Stimulated activated CD8-positive, alpha-beta memory T cell treated with anti-CD3 and anti-CD28 coated beads, Interleukin-12 subunit alpha, Interleukin-12 subunit beta, amount 100 ng/mL, for 24 hours (primary cell): ENCODE measurements around the gene CBX4.

Experiments used
- DNase-seq: peaks from one replicate; pipeline ENCODE4 v3.0.0-alpha.2; 2020; ENCODE audit errors: extremely low read depth

CBX4 gene

DNA sequence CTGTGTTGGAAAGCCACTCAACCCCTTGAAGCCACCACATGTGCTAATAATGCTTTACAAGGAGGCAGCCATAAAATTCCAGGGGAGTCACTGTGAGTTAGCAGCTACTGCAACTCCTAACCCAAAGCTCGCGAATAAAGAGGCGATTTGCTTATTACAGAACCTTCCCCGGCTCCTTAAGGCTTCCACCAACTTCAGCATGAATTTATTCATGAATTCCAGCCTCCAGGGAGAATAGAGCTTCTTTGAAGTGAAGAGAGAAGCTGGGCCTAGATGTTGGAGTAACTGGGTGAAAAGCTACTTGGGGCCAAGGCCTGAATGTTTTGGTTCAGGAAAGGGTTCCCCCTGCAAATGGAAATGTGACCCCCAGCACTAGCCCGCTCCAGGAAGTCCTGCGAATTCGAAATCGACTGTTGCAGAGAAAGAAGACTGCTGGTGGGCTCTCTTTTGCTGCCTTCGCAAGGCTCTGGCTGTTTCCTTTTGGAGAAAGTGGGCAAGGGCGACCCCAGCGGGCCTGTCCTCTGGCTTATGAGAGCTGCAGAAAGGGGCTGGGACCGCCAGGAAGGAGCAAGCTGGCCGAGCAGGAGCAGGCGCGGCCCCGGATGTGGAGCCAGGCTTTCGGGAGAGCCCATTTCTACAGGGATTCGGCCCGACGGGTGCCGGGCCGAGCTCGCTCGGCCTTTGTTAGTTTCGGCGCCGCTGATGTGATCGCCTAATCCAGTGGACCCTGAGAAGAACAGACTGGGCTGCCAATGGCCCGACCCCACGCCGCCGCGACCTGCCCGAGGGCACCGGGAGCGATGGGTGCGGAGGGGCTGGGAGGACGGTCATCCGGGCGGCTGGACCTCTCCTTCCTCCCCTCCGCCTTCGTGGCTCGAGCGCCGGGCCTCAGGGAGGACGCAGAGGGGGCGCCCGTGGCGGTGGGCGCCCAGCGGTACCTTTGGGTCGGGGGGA is 50.0 kb downstream of the CBX4 start:
- no peak for DNase-seq

DNA sequence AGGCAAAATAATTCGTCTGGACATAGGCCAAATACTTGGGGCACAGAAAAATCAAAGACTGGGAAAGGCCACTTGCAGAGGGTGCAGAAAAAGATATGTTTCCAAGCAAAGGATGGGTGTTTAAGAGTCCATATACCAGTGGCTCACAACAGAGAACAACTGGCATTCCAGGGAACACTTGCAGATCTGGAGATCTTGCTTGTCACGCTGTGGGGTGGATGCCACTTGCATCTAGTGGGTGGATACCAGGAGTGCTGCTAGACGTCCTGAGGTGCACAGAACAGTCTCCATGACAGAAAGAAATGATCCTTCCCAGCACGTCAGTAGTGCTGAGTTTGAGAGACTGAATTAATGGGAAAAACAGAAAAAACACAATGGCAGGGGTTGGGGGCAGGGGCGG is 50.8 kb downstream of the CBX4 start:
- no peak for DNase-seq

DNA sequence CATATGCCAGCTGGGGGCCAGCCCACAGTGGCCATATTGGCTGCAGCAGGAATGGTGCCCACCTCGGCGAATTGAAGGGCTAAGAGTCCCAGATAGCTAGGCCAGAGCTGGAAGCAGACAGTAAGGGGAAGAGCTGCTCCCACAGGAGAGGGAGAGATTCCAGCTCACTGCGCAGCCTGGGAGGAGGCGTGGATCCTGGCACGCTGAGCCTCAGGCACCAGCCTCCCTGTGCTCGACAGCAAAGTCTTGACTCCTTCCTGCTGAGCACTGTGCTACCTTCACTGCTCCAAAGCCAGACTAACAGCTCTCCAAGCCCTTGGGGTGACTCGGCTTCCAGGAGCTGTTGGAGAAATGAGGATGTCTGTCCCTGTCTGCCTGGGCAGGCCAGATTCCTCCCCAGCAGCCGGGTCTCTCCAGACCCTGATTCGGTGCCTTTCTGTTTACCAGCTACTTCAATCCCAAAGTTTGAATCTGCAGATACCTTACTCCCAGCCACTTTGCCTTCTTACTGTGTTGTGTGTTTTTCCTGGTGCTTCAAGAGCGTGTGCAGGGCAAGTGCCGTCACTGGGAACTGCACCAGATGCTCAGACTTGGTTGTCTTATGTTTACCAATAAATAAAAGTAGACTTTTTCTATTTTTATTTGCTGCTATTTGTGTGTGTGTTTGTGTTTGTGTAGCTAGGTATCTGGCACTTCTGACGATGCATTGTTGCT is 52.2 kb downstream of the CBX4 start:
- no peak for DNase-seq

DNA sequence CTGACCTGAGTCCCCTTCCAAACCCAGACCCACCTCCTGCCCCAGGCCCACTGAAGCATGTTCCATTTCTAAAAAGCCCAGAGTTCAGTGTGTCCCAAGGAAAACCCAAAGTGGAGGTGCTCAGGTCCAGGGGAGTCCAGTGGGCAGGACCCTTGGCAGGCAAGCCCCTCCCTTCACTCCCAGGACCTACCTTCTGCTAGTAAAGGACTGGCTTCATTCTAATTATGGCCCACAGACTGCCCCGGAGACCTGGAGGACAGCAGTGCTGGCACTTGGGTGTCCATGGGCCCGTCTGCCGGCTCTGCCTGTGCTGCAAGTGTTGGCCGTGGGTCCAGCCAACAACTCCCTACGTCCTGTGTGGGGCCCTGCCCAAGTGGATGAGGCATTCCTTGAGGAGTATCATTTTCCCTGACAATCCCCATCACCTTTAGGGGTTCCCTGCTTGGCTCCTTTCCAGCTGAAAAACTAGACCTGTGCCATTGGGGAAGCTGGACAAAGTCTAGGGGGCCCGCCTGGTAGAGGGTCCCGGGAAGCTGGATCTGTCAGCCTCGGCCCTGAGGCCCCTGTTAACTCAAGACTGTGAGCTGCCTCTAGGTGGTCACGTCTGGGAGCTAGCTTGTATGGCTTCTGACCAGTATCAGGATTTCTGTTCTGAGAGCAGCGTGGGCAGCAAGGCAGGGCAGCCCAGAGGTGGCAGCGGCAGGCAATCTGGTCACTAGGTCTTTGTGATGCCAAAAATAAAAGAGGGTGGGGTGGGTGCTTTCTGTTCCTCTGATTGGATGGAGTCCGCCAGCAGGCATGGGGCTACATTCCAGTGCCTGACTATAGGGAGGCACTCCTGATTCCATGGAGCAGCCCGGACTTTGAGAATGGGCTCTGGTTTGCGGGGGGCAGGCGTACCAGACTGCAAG is 53.1 kb downstream of the CBX4 start:
- DNase-seq = no peak

DNA sequence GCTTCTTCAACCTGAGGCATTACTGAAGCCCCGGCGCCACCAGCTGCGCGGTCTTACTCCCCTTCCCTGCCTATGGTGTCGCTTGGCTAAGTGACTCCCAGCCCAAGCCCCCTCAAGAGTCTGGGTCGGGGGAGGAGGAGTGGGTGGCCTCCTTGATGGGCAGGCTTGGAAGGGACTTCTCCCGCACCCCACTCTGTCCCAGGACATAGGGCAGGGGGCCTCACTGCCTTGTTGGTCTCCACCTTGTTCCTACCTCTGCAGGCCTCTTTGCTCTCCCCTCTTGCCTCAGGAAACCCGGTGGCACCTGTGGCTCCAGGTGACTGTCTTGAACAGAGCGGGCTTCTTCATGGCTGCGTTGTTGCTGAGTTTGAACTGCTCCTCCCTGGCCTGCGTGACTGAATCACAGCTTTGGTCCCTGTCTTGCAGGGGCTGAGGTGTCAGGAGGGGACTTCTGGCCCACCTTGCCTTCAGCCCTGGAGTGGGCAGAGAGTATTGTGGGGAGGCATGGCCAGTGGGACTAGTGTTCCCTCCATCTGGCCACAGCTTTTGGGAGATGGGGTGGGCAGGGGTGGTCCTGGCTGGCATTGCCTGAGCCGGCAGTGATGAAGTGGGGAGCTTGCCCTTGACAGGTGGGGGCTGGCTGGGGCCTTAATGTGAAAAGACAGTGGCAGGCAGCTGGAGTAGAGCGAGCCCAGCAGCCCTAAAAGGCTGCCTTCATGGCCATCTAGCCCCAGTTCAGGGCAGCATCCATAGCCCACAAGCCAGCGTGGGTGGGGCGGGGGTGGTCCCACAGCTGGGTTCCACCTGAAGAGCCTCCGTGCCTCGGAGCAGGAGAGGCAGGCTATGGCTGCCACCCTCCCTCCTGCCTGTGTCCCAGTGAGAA is 54.0 kb downstream of the CBX4 start:
- no peak for DNase-seq

DNA sequence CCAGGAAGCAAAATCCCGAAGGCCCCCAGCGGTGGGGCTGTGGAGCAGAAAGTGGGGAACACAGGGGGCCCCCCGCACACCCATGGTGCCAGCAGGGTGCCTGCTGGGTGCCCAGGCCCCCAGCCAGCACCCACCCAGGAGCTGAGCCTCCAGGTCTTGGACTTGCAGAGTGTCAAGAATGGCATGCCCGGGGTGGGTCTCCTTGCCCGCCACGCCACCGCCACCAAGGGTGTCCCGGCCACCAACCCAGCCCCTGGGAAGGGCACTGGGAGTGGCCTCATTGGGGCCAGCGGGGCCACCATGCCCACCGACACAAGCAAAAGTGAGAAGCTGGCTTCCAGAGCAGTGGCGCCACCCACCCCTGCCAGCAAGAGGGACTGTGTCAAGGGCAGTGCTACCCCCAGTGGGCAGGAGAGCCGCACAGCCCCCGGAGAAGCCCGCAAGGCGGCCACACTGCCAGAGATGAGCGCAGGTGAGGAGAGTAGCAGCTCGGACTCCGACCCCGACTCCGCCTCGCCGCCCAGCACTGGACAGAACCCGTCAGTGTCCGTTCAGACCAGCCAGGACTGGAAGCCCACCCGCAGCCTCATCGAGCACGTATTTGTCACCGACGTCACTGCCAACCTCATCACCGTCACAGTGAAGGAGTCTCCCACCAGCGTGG is 54.8 kb downstream of the CBX4 start:
- DNase-seq = no peak

DNA sequence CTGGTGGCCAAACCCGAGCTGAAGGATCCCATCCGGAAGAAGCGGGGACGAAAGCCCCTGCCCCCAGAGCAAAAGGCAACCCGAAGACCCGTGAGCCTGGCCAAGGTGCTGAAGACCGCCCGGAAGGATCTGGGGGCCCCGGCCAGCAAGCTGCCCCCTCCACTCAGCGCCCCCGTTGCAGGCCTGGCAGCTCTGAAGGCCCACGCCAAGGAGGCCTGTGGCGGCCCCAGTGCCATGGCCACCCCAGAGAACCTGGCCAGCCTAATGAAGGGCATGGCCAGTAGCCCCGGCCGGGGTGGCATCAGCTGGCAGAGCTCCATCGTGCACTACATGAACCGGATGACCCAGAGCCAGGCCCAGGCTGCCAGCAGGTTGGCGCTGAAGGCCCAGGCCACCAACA is 55.3 kb downstream of the CBX4 start:
- no peak for DNase-seq
